GM20431 (cell line): Measurements from ENCODE around the gene HRCT1.
"Not testable (repeated sequence)": the region's sequence is repeated elsewhere in the genome, so short reads cannot be mapped to it uniquely, and the experiment has no call there.

Experiments used
- in situ Hi-C: fragments of 300-500 bp; cut with MseI, MboI; formaldehyde crosslinking; loops from one replicate; pipeline ENCODE4 v1.15.0; 2020; ENCODE audit warnings: low sequenced_read_pairs; ENCODE audit not compliant: unreplicated experiment

The HRCT1 gene

DNA sequence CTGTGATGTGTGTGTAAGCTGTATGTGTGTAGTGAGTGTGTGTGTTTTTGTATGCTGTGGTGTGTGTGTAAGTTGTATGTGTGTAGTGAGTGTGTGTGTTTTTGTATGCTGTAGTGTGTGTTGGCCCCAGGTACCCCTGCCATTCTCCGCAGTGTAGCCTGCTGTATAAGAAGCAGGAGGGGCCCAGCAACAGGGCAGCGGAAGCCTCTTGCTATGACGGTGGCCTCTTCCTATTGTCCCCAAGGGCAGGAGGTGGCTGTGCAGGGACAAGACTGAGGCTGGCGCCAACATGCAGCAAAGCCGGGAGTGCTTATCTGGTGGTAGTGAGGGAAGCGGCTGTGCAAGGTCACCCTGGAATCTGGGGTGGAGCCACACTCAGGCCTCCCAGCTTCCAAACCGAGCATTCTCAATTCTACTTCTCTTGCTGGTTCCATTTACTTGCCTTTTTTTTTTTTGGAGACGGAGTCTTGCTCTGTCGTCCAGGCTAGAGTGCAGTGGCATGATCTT is 8.4 kb downstream of the HRCT1 start:
- in situ Hi-C loops: no loop called here

GRCh38 chr9:35915681-35916294 is 9.8 kb downstream of the HRCT1 start:
- in situ Hi-C loops: no loop called here

DNA sequence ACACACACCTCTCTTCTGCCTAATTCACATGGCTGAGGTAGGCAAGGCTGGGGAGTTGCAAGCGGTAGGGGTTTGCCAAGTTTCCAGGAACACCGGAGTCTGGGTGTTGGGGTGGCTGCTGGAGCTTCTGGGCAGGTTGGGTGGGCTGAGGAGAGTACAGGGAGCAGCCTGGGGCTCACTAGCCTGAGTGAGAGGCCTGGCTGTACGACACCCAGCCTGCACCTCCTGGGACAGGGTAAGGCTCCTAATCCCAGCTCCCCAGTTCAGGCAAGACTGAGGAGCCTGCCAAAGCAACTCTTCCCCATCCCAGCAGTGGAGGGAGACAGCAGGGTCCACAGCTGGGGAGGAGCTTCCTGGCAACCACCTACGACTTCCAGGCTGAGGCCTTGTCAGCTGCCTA is 11.3 kb downstream of the HRCT1 start:
- in situ Hi-C loops: no loop called here

DNA sequence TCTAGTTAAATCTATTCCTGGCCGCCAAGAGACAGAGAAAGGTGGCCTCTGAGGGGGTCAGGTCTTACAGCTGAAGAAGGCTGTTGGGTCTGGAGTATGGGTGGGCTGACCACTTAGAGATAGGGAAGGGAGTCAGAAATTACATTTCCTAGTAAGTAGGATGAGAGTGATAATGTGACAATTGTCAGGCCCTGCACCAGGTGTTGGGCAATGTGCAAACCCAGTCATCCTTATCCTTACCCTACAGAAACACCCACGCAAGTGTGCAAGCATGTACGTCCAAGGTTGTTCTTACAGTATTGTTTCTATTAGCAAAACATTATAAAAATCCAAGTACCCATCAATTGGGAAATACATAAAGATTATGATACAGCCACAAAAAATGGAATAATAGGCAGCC is 12.8 kb downstream of the HRCT1 start:
- in situ Hi-C loops: no loop called here

DNA sequence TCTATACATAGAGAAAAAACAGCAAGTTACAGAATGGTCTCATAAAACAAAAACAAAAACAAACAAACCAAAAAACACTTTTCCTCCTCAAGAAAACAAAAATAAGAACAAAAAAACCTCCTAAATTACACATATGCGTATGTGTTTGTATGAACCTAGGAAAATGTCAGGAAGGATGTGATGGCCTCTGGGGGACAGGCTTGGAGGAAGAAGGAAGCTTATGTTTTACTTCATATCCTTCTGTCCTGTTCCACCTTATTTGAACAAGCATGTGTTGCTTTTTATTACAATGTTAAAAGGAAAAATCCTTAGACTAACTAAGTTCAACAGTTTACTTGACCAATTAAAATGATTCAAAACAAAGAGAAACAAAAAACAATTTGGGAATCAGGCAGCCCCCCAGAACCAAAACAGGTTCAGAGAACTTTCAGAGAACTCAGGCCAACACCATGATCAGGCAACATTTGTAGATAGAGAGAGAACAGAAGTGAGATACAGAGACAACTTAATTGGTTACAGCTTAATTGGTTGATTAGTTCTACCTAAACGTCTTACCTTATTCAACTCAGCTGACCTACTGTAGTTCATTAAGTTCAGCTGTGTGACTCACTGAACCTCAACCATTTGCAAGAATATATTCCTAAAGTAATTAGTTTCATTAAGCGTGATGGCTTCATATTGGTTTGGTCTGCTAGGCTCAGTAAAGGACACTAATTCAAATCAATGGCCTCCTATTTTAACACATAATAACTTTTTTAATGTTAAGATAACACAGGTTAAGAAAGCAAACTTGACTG is 13.4 kb downstream of the HRCT1 start:
- in situ Hi-C loops: no loop called here

DNA sequence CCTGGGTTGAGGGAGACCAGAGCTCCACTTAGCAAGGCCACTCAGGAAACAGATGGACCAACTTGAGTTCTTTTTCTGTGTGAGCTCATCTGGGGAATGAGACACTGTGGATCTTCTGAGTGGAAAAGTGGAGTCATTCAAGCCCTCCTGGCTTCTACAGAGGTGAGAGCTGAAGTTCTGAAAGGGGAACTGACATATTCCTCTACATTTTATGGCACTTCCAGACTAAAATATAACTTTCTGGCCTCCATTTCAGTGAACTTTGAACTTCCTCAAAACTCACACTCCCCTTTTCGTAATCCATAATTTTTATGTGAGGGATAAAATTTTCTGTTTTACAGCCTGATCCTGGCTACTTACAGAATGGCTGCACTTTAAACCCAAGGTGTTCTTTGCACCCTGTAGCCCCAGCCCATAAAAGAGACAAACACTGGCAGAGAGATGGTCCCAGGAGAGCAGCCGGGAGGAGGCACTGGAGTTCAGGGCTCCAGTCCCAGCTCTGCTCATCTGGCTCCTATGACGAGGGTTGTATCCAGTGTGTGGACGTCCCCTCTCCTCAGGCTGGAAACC is 14.1 kb downstream of the HRCT1 start:
- in situ Hi-C loops: no loop called here

- in situ Hi-C loops: no loop called here
Observed at GRCh38 chr9:35923598-35923926, 17.6 kb downstream of the HRCT1 start.

GRCh38 chr9:35923927-35924763 is 18.1 kb downstream of the HRCT1 start:
- in situ Hi-C loops: no loop called here

DNA sequence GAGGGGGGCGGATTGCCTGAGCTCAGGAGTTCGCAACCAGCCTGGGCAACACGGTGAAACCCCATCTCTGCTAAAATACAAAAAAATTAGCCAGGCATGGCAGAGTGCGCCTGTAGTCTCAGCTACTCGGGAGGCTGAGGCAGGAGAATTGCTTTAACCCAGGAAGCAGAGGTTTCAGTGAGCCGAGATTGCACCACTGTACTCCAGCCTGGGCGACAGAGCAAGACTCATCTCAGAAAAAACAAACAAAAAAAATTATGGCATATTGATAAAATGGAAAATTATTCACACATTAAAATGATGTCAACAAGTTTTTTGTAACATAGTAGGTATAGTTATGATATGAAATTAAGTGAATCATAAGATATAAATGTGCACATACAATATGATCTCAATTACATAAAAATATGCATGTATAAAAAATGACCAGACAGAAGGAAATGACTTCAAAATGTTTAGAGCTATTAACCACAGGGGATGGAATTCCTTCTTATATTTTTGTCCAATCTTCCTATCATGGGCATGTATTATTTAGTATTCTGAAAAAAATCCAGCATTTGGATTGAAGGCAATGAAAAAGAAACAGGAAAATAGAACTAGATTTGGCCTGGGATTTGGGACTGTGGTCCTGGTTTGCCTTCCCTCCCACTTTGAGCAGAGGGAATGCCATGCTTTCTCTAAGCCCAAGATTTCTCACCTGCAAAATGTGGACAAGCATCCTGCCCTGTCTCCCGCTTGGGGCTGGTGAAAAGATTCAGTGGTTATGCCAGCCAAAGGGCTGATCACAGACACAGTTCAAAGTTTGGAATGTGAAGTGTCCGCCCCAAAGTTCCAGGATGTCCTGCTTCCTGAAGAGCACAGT is 22.8 kb downstream of the HRCT1 start:
- in situ Hi-C loops: no loop called here

GRCh38 chr9:35929453-35929718 is 23.4 kb downstream of the HRCT1 start:
- in situ Hi-C loops: no loop called here

- in situ Hi-C loops: no loop called here
Observed at GRCh38 chr9:35930521-35930920, 24.5 kb downstream of the HRCT1 start.

DNA sequence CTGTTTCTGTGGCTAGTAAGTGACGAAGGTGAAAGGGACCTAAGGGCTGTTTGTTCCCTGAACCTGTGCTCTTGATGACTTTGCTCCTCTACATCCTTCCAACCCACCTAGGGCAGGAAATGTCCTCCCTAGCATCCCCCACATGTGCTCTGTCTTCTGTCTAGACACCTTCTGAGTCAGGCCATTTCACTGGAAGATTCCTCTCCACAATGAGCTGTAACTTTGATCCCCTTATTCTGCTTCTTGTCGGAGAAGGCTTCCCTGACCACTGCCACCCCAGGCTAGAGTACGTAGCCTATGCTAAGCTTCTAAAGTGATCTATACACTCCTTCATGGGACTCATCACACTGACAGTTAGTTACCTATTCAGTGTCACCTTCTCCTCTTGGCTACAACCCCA is 25.0 kb downstream of the HRCT1 start:
- in situ Hi-C loops: no loop called here

DNA sequence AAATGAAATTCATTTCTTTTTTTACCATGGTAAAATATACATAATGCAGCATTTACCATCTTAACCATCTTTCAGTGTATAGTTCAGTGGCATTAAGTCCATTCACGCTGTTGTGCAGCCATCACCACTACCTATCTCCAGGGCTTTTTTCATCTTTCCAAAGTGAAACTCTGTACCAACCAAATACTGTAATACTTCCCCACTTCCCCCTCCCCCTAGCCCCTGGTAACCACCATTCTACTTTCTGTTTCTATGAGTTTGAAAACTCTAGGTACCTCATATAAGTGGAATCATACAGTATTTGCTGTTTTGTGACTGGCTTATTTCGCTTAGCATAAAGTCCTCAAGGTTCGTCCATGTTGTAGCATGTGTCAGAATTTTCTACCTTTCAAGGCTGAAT is 26.7 kb downstream of the HRCT1 start:
- in situ Hi-C loops: no loop called here

DNA sequence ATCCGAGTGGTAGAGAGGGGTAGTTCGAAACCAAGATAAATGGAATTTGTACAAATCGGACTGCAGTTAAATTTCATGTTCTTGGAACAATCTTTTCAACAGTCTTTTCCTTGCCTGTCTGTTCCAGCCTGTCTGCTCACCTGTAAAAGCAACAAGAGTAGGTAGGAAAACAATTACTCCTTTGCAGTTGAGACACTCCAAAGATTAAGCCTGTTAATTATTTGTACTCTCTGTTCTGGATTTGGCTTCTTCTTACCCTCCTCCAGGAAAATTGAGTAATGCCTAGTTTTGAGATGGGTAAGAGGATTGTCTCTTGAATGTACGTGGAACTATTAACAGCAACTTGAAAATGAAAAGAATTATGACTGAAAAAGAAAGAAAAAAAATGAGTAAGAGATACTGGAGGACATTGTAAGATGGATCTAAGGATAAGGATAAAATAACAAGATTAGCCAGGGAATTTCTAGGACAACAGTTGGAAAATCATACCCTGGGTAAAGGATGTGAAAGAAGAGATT is 27.6 kb downstream of the HRCT1 start:
- in situ Hi-C loops: no loop called here

DNA sequence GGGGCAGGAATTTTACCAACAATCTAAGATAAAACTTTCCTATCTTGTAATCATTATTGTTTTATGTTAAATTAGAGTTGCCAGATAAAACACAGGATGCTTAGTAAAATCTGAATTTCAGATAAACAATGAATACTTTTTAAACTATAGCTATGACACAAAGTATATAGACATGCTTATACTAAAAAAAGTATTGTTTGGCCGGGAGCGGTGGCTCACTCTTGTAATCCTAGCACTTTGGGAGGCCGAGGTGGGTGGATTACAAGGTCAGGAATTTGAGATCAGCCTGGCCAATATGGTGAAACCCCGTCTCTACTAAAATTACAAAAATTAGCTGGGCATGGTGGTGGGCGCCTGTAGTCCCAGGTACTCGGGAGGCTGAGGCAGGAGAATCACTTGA is 28.1 kb downstream of the HRCT1 start:
- in situ Hi-C loops: not testable (repeated sequence)

DNA sequence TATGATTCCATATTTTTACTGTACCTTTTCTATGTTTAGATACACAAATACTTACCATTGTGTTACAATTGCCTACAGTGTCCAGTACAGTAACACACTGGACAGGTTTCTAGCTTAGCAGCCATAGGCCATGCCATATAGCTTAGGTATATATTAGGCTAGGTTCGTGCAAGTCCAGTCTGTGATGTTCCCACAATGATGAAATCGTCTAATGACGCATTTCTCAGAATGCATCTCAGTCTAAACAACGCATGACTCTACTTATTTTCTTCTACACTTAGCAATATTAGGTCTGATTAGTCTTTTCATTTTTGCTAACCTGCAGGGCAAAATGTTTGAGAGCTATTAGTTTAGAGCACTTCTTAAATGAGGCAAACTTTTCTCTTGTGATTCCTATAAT is 29.3 kb downstream of the HRCT1 start:
- in situ Hi-C loops: no loop called here

DNA sequence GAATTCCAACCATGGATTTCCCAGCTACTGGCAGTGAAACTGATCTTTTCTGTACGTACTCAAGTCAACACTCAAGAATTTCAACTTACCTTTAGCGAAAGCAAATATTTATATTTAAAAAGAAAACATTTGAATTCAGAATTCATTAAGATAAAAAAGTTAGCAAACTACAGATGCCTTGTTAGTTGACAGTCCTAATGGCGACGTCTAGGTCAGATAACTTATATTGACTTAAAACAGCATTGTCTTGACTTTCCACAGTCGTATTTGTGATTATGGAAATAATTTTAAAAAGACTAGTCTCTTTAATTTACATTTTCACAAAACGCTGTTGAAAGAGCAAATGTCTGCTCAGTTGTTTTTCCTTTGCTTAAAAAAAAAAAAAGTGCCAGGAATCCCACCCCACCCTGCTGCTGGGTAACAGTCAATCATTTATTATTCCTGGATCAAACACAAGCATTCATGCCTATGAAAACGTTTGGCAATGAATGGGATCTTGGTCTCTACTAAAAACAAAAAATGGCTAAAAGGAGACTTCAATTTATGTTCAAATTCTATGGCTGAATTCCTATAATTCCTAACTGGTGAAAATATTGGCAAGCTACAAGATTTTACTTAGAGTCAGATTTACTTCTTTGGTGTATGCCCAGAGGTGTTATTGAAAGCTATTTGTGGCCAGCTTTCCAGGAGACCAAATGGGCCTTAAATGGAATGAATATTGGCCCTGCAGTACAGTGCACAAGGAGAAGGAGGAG is 29.9 kb downstream of the HRCT1 start:
- in situ Hi-C loops: no loop called here

DNA sequence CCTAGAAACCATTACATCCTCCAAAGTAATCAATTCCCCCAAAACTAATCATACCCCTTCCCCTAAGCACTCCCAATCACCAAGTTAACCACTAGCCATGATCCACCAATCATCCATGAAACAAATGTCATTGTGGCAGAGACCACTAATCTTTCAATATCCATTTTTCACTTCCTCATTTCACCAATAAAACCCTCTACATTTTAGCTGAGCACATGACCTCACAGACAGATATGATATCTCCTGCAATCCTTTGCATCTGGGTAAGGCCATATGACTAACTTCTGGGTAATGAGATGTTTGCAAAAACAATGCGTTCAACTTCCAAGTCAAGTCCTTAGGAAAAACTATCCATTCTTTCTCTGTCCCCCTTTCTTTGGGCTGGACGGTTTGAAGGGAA is 31.2 kb downstream of the HRCT1 start:
- in situ Hi-C loops: no loop called here
